ENCODE data around the gene ICAM4.

ICAM4 gene

DNA sequence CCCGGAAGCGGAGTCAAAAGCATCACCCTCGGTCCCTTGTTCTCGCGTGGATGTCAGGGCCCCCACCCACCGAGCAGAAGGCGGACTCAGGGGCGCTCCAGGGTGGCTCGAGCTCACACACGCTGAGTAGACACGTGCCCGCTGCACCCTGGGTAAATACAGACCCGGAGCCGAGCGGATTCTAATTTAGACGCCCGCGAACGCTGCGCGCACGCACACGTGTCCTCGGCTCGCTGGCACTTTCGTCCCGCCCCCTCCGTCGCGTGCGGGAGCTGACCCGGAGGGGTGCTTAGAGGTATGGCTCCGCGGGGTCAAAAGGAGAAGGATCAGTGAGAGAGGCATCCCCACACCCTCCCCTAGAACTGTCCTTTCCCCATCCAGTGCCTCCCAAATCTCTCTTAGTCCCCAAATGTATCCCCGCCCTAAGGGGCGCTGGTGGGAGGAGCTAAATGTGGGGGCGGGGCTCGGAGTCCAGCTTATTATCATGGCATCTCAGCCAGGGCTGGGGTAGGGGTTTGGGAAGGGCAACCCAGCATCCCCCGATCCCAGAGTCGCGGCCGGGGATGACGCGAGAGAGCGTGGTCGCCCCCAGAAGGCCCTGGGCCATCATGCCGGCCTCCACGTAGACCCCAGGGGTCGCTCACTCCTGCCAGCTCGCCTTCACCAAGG, 2.5 kb downstream of the ICAM4 start:
- DNase-seq (ENCODE audit: low read depth, low spot score) = peak; percentile 64

DNA sequence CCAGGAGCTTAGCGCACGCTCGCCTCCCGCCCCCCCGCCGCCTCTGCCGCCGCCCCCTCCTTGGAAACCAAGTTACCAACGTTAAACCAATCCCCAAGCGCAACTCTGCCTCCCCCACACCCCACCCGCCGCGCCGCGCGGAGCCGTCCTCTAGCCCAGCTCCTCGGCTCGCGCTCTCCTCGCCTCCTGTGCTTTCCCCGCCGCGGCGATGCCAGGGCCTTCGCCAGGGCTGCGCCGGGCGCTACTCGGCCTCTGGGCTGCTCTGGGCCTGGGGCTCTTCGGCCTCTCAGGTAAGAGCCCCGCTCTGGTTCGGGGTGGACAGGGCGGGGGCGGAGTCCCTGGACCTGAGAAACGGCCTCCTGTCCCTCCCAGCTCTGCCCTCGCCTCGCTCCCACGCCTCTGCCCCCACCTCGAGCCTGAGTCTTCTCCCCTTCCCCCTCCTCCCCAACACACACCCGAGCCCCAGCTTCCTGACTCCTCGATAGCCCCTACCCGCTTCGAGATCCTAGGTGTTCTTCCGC, 3.1 kb downstream of the ICAM4 start, which contains the start of gene ICAM5:
TSS of gene ICAM5 (plus strand) at position 117 of the 521 bp plus-strand sequence. CDS start at position 209, 92 bp downstream.
- DNase-seq (ENCODE audit: low read depth, low spot score) = no peak
- peak within 1 kb of the TSS; percentile 57 for H3K4me3 ChIP-seq (ENCODE audit: low read length)

More for the DNA sequence above, 2.5 kb downstream of the ICAM4 start:
- H3K4me3 ChIP-seq (ENCODE audit: low read length) = peak overlapping the region; percentile 57

DNA sequence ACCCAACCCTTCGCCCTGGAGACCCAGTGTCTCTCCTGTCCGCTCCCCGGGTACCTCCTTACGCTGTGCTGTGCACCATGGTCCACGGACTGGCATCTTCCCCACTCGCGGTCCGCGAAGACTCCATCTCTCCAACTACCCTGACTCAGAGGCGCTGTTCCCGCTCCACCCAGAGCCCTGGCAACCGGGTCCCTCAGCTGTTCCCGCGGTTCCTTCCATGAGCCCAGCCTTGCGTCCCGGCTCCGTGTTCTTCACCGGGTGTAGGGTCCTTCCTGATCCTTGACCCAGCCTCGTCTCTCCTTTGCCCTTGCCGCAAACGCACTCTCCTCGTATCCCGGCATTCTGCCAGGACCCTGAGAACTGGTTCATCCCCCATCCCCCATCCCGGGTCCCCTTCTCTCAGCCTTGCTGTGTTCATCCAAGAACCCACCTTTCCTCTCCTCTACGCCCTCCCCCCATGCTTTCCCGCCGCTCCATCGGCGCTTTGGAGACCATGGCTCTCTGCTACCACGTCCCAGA, 3.7 kb downstream of the ICAM4 start:
- H3K4me3 ChIP-seq (ENCODE audit: low read length) = peak overlapping the region; percentile 57
- DNase-seq (ENCODE audit: low read depth, low spot score) = no peak

DNA sequence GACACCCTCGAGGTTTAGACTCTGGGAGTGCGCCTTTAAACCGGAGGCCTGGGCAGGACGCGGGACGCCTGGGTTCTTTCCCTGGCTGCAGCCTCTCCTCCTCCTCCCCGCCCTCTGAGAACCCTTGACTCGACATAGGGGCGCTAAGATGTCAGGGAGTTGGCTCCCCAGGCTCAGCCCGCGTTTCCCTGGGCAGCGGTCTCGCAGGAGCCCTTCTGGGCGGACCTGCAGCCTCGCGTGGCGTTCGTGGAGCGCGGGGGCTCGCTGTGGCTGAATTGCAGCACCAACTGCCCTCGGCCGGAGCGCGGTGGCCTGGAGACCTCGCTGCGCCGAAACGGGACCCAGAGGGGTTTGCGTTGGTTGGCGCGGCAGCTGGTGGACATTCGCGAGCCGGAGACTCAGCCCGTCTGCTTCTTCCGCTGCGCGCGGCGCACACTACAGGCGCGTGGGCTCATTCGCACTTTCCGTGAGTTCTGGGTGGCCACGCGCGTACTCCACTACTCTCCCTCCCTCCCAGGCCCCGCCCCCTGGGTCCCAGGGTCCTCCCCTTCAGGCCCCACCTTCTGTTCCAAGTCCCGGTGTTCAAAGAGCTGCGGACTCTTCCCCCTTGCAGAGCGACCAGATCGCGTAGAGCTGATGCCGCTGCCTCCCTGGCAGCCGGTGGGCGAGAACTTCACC, 4.3 kb downstream of the ICAM4 start:
- DNase-seq (ENCODE audit: low read depth, low spot score) = no peak
- peak overlapping the region; percentile 57 for H3K4me3 ChIP-seq (ENCODE audit: low read length)

DNA sequence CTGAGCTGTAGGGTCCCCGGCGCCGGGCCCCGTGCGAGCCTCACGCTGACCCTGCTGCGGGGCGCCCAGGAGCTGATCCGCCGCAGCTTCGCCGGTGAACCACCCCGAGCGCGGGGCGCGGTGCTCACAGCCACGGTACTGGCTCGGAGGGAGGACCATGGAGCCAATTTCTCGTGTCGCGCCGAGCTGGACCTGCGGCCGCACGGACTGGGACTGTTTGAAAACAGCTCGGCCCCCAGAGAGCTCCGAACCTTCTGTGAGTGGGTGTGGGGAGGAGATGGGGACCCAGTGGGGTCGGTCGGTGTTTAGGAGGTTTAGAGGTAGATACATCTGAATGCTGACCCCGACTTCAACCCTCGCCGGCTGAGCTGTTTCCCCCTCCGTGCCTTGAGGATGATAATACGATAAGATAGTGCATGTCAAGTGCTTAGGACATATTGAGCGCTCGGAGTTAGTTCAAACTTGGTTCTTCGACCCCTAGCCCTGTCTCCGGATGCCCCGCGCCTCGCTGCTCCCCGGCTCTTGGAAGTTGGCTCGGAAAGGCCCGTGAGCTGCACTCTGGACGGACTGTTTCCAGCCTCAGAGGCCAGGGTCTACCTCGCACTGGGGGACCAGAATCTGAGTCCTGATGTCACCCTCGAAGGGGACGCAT, 4.9 kb downstream of the ICAM4 start:
- H3K4me3 ChIP-seq (ENCODE audit: low read length) = peak overlapping the region; percentile 16
- DNase-seq (ENCODE audit: low read depth, low spot score) = no peak

DNA sequence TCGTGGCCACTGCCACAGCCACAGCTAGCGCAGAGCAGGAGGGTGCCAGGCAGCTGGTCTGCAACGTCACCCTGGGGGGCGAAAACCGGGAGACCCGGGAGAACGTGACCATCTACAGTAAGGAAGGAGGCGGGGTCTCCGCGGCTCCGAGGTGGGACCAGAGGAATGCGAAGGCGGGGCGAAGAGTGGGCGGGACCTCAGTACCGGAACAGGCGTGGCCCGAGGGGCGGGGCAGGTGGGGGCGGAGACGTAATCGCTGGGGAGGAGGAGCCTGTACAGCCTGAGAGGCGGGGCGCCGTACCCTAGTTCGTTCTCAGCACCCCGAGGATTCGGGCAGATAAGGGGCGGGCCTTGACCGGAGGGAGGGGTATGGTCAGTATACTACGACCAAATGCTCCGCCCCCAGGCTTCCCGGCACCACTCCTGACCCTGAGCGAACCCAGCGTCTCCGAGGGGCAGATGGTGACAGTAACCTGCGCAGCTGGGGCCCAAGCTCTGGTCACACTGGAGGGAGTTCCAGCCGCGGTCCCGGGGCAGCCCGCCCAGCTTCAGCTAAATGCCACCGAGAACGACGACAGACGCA, 5.5 kb downstream of the ICAM4 start:
- H3K4me3 ChIP-seq (ENCODE audit: low read length) = peak overlapping the region; percentile 16
- DNase-seq (ENCODE audit: low read depth, low spot score) = no peak

DNA sequence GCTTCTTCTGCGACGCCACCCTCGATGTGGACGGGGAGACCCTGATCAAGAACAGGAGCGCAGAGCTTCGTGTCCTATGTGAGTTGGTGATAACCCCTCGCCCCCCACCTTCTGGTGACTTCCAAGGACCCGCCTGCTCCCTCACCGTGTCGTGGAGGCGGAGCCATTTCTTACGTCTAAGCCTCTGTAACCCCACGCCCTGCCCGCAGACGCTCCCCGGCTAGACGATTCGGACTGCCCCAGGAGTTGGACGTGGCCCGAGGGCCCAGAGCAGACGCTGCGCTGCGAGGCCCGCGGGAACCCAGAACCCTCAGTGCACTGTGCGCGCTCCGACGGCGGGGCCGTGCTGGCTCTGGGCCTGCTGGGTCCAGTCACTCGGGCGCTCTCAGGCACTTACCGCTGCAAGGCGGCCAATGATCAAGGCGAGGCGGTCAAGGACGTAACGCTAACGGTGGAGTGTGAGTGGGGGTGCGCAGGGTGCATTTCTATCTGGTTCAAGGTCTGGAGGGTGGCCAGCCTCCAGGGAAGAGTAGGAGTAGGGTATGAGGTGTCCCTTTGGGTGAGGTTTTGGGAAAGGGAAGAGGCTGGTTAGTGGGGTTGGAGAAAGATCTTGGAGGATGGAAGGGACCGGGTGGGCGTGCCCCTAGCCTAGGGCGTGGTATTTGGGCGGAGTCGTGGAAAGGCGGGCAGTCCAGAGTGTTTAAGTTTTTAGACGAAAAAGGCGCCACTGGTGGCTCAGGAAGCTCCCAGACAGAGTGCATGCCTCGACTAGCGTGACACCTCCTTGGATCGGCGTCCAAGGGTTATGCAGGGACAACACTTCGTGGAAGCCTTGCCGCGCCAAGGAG, 6.3 kb downstream of the ICAM4 start:
- no peak for DNase-seq (ENCODE audit: low read depth, low spot score)
- no peak overlapping the region for H3K4me3 ChIP-seq (ENCODE audit: low read length)

DNA sequence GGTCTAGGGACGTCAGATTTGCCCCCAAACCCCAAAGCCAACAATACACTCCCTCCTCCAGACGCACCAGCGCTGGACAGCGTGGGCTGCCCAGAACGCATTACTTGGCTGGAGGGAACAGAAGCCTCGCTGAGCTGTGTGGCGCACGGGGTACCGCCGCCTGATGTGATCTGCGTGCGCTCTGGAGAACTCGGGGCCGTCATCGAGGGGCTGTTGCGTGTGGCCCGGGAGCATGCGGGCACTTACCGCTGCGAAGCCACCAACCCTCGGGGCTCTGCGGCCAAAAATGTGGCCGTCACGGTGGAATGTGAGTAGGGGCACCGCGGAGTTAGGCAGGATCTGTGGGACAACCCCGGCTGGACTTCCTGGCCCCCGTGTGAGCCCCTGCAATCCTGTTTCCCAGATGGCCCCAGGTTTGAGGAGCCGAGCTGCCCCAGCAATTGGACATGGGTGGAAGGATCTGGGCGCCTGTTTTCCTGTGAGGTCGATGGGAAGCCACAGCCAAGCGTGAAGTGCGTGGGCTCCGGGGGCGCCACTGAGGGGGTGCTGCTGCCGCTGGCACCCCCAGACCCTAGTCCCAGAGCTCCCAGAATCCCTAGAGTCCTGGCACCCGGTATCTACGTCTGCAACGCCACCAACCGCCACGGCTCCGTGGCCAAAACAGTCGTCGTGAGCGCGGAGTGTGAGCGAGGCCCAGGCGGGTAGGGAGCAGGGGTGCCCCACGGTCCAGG, 7.0 kb downstream of the ICAM4 start:
- H3K4me3 ChIP-seq (ENCODE audit: low read length) = no peak overlapping the region
- DNase-seq (ENCODE audit: low read depth, low spot score) = no peak

DNA sequence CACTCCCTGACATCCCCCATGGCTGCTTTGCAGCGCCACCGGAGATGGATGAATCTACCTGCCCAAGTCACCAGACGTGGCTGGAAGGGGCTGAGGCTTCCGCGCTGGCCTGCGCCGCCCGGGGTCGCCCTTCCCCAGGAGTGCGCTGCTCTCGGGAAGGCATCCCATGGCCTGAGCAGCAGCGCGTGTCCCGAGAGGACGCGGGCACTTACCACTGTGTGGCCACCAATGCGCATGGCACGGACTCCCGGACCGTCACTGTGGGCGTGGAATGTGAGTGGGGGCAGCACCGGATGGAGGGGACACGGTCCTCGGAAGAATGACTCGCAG, 7.6 kb downstream of the ICAM4 start:
- no peak for DNase-seq (ENCODE audit: low read depth, low spot score)
- H3K4me3 ChIP-seq (ENCODE audit: low read length) = no peak overlapping the region

DNA sequence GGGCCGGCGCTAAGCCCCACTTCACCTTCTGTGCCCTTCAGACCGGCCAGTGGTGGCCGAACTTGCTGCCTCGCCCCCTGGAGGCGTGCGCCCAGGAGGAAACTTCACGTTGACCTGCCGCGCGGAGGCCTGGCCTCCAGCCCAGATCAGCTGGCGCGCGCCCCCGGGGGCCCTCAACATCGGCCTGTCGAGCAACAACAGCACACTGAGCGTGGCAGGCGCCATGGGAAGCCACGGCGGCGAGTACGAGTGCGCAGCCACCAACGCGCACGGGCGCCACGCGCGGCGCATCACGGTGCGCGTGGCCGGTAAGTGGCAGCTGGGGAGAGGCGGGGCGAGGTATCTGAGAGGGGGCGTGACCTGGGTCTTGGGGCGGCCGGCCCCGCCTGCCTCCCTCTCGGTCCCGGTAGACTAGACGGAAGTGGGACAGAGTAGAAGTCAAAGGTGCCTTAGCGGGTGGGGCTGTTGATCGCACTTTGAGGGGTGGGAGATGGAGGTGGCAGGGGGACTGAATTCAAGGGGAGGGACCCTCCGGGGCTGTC, 8.6 kb downstream of the ICAM4 start:
- peak overlapping the region; percentile 40 for H3K4me3 ChIP-seq (ENCODE audit: low read length)
- no peak for DNase-seq (ENCODE audit: low read depth, low spot score)

DNA sequence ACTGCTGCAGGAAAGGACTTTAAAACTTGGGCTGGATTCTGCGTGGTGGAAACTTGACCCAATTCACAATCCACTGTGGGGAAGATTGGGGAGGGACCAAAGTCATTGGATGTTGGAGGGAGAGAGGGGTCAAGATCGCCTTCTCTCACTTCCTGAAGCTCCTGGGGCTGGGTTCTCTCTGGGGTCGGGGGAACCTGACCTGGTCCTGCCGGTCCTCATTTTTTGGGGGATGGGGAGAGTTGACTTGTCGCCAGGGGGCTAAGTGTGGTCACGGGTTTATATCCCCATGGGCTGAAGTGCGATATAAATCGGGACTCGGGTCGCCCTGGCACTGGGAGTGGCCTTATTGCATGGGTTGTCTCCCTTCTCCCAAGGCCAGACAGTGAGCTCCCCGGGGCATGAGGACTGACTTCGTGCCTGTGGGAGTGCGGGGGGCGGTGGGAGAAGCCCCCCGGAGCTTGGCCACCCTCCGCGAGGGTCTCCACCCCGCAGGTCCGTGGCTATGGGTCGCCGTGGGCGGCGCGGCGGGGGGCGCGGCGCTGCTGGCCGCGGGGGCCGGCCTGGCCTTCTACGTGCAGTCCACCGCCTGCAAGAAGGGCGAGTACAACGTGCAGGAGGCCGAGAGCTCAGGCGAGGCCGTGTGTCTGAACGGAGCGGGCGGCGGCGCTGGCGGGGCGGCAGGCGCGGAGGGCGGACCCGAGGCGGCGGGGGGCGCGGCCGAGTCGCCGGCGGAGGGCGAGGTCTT, 9.3 kb downstream of the ICAM4 start:
- no peak for DNase-seq (ENCODE audit: low read depth, low spot score)
- H3K4me3 ChIP-seq (ENCODE audit: low read length) = peak overlapping the region; percentile 40

DNA sequence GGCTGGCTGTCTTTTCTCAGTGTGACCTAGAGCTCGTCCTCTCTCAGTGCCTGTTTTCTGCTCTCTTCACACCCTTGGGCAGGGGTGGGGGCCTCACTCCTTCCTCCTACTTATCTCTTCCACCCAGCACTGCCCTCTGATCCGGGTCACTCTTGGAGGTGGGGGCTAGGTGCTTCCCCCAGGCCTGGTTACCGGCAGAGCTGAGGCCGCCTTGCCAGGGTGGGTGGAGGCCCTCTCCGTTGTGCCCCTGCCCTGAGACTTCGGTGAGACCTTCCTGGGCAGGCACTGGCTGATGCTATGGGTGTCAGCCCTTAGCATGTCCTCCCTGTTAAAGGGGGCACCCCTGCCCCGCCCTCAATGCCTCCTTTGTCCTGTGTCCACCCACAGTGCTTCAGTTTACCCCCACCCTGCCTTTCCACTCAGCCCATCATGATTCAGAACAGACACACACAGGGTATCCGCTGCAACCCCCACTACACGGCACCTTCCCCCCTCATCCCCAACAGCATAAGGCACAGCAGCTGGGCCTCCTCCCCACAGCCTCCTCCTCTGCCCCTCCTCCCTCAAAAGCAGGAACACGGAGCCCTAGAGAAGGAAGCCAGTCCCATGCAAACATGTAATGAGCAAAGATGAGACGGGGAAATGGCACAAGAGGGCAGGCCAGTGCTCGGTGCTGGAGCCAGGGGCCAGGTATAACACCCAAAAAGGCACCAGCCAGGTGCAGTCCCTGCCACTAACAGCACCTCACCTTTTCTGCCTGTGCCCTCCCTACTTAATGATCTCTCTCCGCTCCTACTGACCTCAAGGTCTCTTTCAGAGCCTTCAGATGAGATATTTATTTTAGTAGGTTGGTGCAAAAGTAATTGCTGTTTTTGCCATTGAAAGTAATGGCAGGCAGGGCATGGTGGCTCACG, 13.0 kb downstream of the ICAM4 start:
- no peak overlapping the region for H3K4me3 ChIP-seq (ENCODE audit: low read length)
- no peak for DNase-seq (ENCODE audit: low read depth, low spot score)

DNA sequence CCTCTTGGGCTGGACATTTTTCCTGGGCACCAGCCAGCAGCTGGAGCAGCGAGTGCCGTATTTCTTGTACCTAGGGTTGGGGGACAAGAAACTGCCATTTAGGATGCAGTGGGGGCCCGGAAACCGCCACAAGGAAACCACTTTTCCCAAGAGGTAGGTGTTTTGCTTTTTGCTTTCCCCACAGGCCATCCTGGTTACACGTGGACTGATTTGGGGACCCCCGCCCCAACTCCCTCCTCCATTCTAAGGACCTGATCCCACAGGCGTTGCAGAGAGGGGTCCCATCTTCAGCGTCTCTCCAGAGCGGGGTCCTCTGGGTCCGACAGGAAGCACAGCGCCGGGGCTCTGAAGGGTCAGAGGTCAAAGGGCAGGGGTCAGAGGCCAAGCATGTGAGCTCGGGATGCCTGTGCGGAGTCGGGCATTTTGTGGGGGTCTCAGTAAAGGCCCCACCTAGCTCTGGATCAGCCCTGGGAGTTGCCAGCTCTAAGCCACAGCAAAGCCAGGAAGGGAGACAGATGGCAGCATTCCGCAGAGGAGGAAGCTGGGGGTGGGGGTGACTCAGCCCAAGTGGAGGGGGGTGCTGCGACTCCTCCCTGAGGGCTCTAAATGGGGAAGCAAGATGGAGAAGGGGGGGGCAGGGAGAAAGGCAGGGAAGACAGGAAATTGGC, 18.5 kb downstream of the ICAM4 start:
- no peak for DNase-seq (ENCODE audit: low read depth, low spot score)

DNA sequence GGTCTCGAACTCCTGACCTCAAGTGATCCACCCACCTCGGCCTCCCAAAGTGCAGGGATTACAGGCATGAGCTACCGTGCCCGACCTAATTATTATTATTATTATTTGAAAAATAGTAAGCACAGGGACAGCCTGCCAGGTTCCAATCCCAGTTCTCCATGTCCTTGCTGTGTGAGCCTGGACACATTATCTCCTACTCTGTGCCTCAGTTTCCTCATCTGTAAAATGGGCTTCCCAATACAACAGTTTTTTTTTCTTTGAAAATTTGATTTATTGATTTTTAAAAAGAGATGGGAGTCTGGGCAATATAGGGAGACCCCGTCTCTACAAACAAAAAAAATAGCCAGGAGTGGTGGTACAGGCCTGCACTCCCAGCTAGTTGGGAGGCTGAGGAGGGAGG, 19.6 kb downstream of the ICAM4 start:
- DNase-seq (ENCODE audit: low read depth, low spot score) = no peak
- no peak overlapping the region for H3K4me3 ChIP-seq (ENCODE audit: low read length)

More for the DNA sequence above, 18.5 kb downstream of the ICAM4 start:
- H3K4me3 ChIP-seq (ENCODE audit: low read length) = no peak overlapping the region

DNA sequence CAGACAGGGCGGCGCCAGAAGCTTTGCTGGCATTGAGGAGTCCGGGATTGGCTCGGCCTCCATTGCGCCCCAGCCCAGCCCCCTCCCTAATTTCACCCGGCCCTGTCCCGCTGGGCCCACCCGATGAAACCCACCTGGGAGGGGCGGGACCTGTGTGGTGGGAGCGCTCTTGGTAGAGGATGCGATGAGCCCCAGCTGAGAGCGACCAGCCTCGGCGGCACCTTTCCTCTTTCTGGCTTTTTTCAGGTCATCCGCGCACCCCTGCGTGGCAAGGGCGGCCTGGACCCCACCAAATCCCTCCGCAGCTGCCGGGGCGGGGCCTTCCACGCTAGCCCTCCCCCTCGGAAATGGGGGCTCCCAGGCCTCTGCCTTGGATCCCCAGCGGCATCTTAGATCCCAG, 22.7 kb downstream of the ICAM4 start, which contains the start of gene ZGLP1:
TSS of gene ZGLP1 (minus strand) at position 393 of the 400 bp plus-strand sequence.
- no peak within 1 kb of the TSS for H3K4me3 ChIP-seq (ENCODE audit: low read length)
- no peak for DNase-seq (ENCODE audit: low read depth, low spot score)

Measured in Jurkat, Clone E6-1 (cell line).